Gastroesophageal sphincter (tissue), 3 donors: ENCODE results near the gene KRTAP20-4.

ENCODE experiments used
- CTCF ChIP-seq, 4 experiments: fragments of 200-600 bp in 2 of 4; fragments of 450-650 bp in 2 of 4; sonication (generic) in 1 of 4; IDR thresholded peaks; one replicate each; pipeline ENCODE4 v1.5.1; 2017 to 2019; ENCODE audit warnings: antibody characterized with exemption in 4 of 4, mild to moderate bottlenecking in 2 of 4, moderate library complexity in 2 of 4
- EP300 ChIP-seq: sonication (generic); formaldehyde crosslinking; IDR thresholded peaks from one replicate; pipeline ENCODE4 v1.6.1; 2017; ENCODE audit warnings: antibody characterized with exemption, mild to moderate bottlenecking
- POLR2A ChIP-seq, 2 donors: fragments of 450-650 bp; IDR thresholded peaks; one replicate each; pipeline ENCODE4 v1.6.1; 2017; ENCODE audit warnings: antibody characterized with exemption in 2 of 2, mild to moderate bottlenecking in 2 of 2, moderate library complexity in 1 of 2
- POLR2AphosphoS5 ChIP-seq: sonication (generic); formaldehyde crosslinking; IDR thresholded peaks from one replicate; pipeline ENCODE4 v1.6.1; 2017; ENCODE audit warnings: antibody characterized with exemption

GRCh38 chr21:30625449-30626165 lies 5.2 kb downstream of the KRTAP20-4 start:
- TF ChIP-seq CTCF (IDR thresholded peaks at IDR 0.05), result no peak
- no peak for TF ChIP-seq EP300
- TF ChIP-seq POLR2A (IDR thresholded peaks at IDR 0.05), result no peak
- TF ChIP-seq POLR2AphosphoS5, result no peak
